Astrocyte of the cerebellum (primary cell): ENCODE data around the gene ITGA11.

Experiments used
- DNase-seq: peaks from one replicate; pipeline ENCODE4 v3.0.0-alpha.2; 2011; ENCODE audit warnings: low read depth
- H3K4me3 ChIP-seq: 2 replicates; pipeline ENCODE4 v1.5.1; 2011; ENCODE audit warnings: mild to moderate bottlenecking, low read depth, low read length, moderate library complexity
- CTCF ChIP-seq: IDR thresholded peaks from 2 replicates; pipeline ENCODE4 v1.5.1; 2012; ENCODE audit warnings: low read length, low read depth, moderate library complexity, mild to moderate bottlenecking; ENCODE audit errors: missing control alignments
- in situ Hi-C: cut with HindIII; loops from 2 replicates; pipeline ENCODE4 v1.10.0; 2017; ENCODE audit warnings: low sequenced_read_pairs

The ITGA11 gene

GRCh38 chr15:68442041-68442440 is 10.1 kb upstream of the ITGA11 start:
- no peak overlapping the region for H3K4me3 ChIP-seq
- DNase-seq, result no peak
- in situ Hi-C loops, result no loop called here
- no peak for TF ChIP-seq CTCF

GRCh38 chr15:68441045-68441743 is 9.2 kb upstream of the ITGA11 start:
- in situ Hi-C loops, result no loop called here
- no peak for TF ChIP-seq CTCF
- no peak overlapping the region for H3K4me3 ChIP-seq
- DNase-seq, result no peak

- H3K4me3 ChIP-seq, result no peak overlapping the region
- in situ Hi-C loops, result no loop called here
- no peak for DNase-seq
- no peak for TF ChIP-seq CTCF
These were observed 8.2 kb upstream of the ITGA11 start for GRCh38 chr15:68440136-68440535.

GRCh38 chr15:68439506-68439905 is 7.5 kb upstream of the ITGA11 start:
- in situ Hi-C loops, result no loop called here
- DNase-seq, result no peak
- TF ChIP-seq CTCF, result no peak
- no peak overlapping the region for H3K4me3 ChIP-seq

GRCh38 chr15:68436680-68437079 is 4.7 kb upstream of the ITGA11 start:
- in situ Hi-C loops, result no loop called here
- no peak for TF ChIP-seq CTCF
- H3K4me3 ChIP-seq, result no peak overlapping the region
- DNase-seq, result no peak

GRCh38 chr15:68435966-68436365 is 4.0 kb upstream of the ITGA11 start:
- no peak for DNase-seq
- in situ Hi-C loops, result no loop called here
- H3K4me3 ChIP-seq, result no peak overlapping the region
- TF ChIP-seq CTCF, result no peak

- TF ChIP-seq CTCF, result no peak
- DNase-seq, result no peak
- H3K4me3 ChIP-seq, result no peak overlapping the region
- in situ Hi-C loops, result no loop called here
These were observed 2.1 kb upstream of the ITGA11 start for GRCh38 chr15:68434021-68434420.
